WTC11 (cell line): ENCODE measurements around the gene AKAIN1.

ENCODE experiments used
- ATF1 ChIP-seq: sonication (generic); formaldehyde crosslinking; IDR thresholded peaks from 2 replicates; pipeline ENCODE4 v1.8.1; 2023; ENCODE audit warnings: mild to moderate bottlenecking, moderate library complexity, missing genetic modification reagents
- CREB1 ChIP-seq: sonication (generic); formaldehyde crosslinking; IDR thresholded peaks from 2 replicates; pipeline ENCODE4 v1.8.0; 2023; ENCODE audit warnings: mild to moderate bottlenecking, missing genetic modification reagents
- NFE2L1 ChIP-seq: sonication (generic); formaldehyde crosslinking; IDR thresholded peaks from 2 replicates; pipeline ENCODE4 v1.8.1; 2023; ENCODE audit warnings: missing genetic modification reagents
- NR2C2 ChIP-seq: sonication (generic); formaldehyde crosslinking; IDR thresholded peaks from 2 replicates; pipeline ENCODE4 v1.8.0; 2022; ENCODE audit warnings: mild to moderate bottlenecking, missing genetic modification reagents
- NR3C1 ChIP-seq: sonication (generic); formaldehyde crosslinking; conservative IDR thresholded peaks from 2 replicates; pipeline ENCODE4 v1.8.1; 2023; ENCODE audit warnings: low read depth, mild to moderate bottlenecking, missing genetic modification reagents
- PRRX2 ChIP-seq: fragments of 250-450 bp; sonication (Bioruptor Pico); IDR thresholded peaks from 2 replicates; pipeline ENCODE4 v1.8.0; 2021; ENCODE audit warnings: mild to moderate bottlenecking
- SP1 ChIP-seq: sonication (generic); formaldehyde crosslinking; conservative IDR thresholded peaks from 2 replicates; pipeline ENCODE4 v1.8.1; 2022; ENCODE audit warnings: missing genetic modification reagents
- TP53 ChIP-seq: sonication (generic); formaldehyde crosslinking; IDR thresholded peaks from 2 replicates; pipeline ENCODE4 v1.8.1; 2023; ENCODE audit warnings: mild to moderate bottlenecking, missing genetic modification reagents
- ZNF121 ChIP-seq: sonication (generic); formaldehyde crosslinking; IDR thresholded peaks from 2 replicates; pipeline ENCODE4 v1.8.0; 2023; ENCODE audit warnings: missing genetic modification reagents
- ZNF671 ChIP-seq: fragments of 250-450 bp; sonication (Bioruptor Pico); IDR thresholded peaks from 2 replicates; pipeline ENCODE4 v1.8.0; 2021; ENCODE audit warnings: mild to moderate bottlenecking
- TF ChIP-seq, protein P1 (sequence below): fragments of 200-600 bp; IDR thresholded peaks from 2 replicates; pipeline ENCODE4 v1.8.0; 2022; ENCODE audit warnings: antibody characterized with exemption
- TF ChIP-seq, protein P2 (sequence below): sonication (generic); formaldehyde crosslinking; IDR thresholded peaks from 2 replicates; pipeline ENCODE4 v1.8.1; 2022; ENCODE audit warnings: mild to moderate bottlenecking, missing genetic modification reagents, moderate library complexity, borderline replicate concordance
- TF ChIP-seq, protein P3 (sequence below): sonication (generic); formaldehyde crosslinking; conservative IDR thresholded peaks from 2 replicates; pipeline ENCODE4 v1.8.1; 2023; ENCODE audit warnings: mild to moderate bottlenecking, low read depth, missing genetic modification reagents, moderate library complexity
- TF ChIP-seq, protein P4 (sequence below): fragments of 250-450 bp; sonication (Bioruptor Pico); IDR thresholded peaks from 2 replicates; pipeline ENCODE4 v1.9.0; 2021; ENCODE audit warnings: mild to moderate bottlenecking

DNA sequence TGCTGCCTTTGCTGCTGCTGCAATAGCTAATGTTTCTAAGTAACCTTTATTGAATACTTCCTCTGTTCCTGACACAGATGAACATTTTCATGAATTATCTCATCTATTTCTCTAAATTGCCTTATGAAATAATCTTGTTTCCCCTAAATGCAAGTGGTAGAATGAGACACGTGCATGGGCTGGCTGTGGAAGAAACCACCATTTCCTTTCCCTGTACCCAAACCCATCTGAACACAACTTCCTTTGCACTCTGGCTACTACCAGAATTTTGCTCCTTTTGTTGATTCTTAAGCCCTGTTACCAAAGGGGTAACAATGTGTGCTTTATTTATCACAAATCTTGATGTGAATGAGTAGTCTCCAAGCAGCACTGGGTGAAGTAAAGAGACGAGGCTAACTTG lies 29.2 kb downstream of the AKAIN1 start:
- TF ChIP-seq, protein P1, sequence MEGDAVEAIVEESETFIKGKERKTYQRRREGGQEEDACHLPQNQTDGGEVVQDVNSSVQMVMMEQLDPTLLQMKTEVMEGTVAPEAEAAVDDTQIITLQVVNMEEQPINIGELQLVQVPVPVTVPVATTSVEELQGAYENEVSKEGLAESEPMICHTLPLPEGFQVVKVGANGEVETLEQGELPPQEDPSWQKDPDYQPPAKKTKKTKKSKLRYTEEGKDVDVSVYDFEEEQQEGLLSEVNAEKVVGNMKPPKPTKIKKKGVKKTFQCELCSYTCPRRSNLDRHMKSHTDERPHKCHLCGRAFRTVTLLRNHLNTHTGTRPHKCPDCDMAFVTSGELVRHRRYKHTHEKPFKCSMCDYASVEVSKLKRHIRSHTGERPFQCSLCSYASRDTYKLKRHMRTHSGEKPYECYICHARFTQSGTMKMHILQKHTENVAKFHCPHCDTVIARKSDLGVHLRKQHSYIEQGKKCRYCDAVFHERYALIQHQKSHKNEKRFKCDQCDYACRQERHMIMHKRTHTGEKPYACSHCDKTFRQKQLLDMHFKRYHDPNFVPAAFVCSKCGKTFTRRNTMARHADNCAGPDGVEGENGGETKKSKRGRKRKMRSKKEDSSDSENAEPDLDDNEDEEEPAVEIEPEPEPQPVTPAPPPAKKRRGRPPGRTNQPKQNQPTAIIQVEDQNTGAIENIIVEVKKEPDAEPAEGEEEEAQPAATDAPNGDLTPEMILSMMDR = no peak
- TF ChIP-seq, protein P2, sequence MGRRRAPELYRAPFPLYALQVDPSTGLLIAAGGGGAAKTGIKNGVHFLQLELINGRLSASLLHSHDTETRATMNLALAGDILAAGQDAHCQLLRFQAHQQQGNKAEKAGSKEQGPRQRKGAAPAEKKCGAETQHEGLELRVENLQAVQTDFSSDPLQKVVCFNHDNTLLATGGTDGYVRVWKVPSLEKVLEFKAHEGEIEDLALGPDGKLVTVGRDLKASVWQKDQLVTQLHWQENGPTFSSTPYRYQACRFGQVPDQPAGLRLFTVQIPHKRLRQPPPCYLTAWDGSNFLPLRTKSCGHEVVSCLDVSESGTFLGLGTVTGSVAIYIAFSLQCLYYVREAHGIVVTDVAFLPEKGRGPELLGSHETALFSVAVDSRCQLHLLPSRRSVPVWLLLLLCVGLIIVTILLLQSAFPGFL (CRISPR knock-in tag) = no peak
- TF ChIP-seq PRRX2 (CRISPR knock-in tag) (no peak), NFE2L1 (CRISPR knock-in tag) (no peak), NR2C2 (CRISPR knock-in tag) (no peak), SP1 (CRISPR knock-in tag) (no peak), TP53 (CRISPR knock-in tag) (no peak), ZNF121 (CRISPR knock-in tag) (no peak), ZNF671 (no peak), CREB1 (CRISPR knock-in tag) (no peak), ATF1 (CRISPR knock-in tag) (no peak), NR3C1 (no peak)
- TF ChIP-seq, protein P3, sequence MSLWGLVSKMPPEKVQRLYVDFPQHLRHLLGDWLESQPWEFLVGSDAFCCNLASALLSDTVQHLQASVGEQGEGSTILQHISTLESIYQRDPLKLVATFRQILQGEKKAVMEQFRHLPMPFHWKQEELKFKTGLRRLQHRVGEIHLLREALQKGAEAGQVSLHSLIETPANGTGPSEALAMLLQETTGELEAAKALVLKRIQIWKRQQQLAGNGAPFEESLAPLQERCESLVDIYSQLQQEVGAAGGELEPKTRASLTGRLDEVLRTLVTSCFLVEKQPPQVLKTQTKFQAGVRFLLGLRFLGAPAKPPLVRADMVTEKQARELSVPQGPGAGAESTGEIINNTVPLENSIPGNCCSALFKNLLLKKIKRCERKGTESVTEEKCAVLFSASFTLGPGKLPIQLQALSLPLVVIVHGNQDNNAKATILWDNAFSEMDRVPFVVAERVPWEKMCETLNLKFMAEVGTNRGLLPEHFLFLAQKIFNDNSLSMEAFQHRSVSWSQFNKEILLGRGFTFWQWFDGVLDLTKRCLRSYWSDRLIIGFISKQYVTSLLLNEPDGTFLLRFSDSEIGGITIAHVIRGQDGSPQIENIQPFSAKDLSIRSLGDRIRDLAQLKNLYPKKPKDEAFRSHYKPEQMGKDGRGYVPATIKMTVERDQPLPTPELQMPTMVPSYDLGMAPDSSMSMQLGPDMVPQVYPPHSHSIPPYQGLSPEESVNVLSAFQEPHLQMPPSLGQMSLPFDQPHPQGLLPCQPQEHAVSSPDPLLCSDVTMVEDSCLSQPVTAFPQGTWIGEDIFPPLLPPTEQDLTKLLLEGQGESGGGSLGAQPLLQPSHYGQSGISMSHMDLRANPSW (CRISPR knock-in tag) = no peak
- TF ChIP-seq, protein P4, sequence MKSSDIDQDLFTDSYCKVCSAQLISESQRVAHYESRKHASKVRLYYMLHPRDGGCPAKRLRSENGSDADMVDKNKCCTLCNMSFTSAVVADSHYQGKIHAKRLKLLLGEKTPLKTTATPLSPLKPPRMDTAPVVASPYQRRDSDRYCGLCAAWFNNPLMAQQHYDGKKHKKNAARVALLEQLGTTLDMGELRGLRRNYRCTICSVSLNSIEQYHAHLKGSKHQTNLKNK = no peak
